Thyroid gland (tissue), 4 donors: ENCODE measurements around the gene HES4.

Experiments
- POLR2A ChIP-seq, 2 donors: fragments of 450-650 bp; IDR thresholded peaks; one replicate each; pipeline ENCODE4 v1.6.1; 2017; ENCODE audit warnings: antibody characterized with exemption in 2 of 2, mild to moderate bottlenecking in 2 of 2, moderate library complexity in 1 of 2
- TF ChIP-seq, protein P1 (sequence below), 6 experiments: fragments of 200-600 bp in 3 of 6; fragments of 450-650 bp in 3 of 6; sonication (generic) in 3 of 6; IDR thresholded peaks; one replicate each; pipeline ENCODE4 v1.5.1; 2016 to 2019; ENCODE audit warnings: antibody characterized with exemption in 6 of 6, mild to moderate bottlenecking in 2 of 6, inconsistent platforms in 1 of 6, moderate library complexity in 1 of 6

DNA sequence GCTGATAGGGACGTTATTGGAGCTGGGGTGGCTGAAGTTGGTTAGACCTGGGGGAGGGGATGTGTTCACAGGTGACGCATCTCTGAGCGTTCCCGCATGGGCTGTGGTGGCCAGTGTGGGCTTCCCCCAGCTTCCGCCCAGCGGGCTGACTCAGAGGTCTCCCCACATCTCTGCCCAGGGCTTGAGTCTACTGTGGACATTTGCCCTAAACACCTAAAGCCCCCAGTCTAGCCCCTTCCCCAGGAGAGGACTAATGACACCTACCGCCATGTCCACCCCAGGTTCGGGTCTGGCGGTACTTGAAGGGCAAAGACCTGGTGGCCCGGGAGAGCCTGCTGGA, 22.0 kb upstream of the HES4 start:
- TF ChIP-seq, protein P1, sequence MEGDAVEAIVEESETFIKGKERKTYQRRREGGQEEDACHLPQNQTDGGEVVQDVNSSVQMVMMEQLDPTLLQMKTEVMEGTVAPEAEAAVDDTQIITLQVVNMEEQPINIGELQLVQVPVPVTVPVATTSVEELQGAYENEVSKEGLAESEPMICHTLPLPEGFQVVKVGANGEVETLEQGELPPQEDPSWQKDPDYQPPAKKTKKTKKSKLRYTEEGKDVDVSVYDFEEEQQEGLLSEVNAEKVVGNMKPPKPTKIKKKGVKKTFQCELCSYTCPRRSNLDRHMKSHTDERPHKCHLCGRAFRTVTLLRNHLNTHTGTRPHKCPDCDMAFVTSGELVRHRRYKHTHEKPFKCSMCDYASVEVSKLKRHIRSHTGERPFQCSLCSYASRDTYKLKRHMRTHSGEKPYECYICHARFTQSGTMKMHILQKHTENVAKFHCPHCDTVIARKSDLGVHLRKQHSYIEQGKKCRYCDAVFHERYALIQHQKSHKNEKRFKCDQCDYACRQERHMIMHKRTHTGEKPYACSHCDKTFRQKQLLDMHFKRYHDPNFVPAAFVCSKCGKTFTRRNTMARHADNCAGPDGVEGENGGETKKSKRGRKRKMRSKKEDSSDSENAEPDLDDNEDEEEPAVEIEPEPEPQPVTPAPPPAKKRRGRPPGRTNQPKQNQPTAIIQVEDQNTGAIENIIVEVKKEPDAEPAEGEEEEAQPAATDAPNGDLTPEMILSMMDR (IDR thresholded peaks at IDR 0.05) = no peak
- no peak for TF ChIP-seq POLR2A (IDR thresholded peaks at IDR 0.05)
